ENCODE data around the gene WNT1.

Gene WNT1

DNA sequence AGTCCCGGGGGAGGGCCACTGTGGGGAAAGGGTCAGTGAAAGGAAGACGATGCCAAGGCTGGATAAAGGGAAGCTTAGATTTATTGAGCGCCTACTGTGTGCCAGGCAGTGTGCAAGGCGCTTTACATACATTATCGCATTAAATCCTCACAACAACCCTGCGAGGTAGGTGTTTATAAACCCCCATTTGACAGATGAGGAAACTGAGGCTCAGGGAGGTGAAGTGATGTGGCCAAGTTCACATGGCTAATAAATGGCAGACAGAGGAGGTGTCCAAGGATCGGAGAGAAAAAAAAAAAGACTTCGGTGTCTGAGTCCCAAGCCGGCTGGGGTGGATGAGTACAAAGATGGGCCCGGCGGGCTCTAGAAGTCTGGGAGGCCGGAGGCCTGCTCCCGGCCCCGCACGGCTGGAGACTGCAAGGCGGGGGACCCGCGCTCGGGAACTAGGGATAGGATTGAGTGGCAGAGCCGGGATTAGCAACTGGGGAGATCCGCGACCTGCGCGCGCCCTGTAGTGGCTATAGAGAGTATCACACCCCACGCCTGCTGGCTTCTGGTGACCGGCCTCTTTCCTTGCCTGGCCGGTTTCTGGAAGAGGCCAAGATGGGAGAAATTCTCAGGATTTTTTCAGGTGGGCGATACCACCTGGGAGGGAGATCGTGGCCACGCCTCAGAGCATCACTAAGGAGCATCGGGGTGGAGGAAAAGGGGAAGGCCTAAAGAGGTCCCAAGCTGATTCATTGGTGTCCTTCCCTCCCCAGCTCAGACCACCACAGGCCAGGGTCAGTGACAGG, 17.2 kb downstream of the WNT1 start:
- no peak for TF ChIP-seq POLR2AphosphoS5 (IDR thresholded peaks at IDR 0.05; ENCODE audit: low read depth, low read length)
- no peak for TF ChIP-seq SIN3A (IDR thresholded peaks at IDR 0.05; ENCODE audit: borderline replicate concordance, insufficient read depth, low read length)
- TF ChIP-seq, protein P1, sequence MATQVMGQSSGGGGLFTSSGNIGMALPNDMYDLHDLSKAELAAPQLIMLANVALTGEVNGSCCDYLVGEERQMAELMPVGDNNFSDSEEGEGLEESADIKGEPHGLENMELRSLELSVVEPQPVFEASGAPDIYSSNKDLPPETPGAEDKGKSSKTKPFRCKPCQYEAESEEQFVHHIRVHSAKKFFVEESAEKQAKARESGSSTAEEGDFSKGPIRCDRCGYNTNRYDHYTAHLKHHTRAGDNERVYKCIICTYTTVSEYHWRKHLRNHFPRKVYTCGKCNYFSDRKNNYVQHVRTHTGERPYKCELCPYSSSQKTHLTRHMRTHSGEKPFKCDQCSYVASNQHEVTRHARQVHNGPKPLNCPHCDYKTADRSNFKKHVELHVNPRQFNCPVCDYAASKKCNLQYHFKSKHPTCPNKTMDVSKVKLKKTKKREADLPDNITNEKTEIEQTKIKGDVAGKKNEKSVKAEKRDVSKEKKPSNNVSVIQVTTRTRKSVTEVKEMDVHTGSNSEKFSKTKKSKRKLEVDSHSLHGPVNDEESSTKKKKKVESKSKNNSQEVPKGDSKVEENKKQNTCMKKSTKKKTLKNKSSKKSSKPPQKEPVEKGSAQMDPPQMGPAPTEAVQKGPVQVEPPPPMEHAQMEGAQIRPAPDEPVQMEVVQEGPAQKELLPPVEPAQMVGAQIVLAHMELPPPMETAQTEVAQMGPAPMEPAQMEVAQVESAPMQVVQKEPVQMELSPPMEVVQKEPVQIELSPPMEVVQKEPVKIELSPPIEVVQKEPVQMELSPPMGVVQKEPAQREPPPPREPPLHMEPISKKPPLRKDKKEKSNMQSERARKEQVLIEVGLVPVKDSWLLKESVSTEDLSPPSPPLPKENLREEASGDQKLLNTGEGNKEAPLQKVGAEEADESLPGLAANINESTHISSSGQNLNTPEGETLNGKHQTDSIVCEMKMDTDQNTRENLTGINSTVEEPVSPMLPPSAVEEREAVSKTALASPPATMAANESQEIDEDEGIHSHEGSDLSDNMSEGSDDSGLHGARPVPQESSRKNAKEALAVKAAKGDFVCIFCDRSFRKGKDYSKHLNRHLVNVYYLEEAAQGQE (IDR thresholded peaks at IDR 0.05; ENCODE audit: insufficient read depth in 1 of 2, low read depth in 2 of 2, low read length in 2 of 2) = no peak
- TF ChIP-seq TAF1 (IDR thresholded peaks at IDR 0.05; ENCODE audit: borderline replicate concordance, insufficient read depth, low read length) = no peak
- TF ChIP-seq FOXP2 (optimal IDR thresholded peaks at IDR 0.05; ENCODE audit: borderline replicate concordance, extremely low read depth, extremely low read length, insufficient read depth) = no peak

DNA sequence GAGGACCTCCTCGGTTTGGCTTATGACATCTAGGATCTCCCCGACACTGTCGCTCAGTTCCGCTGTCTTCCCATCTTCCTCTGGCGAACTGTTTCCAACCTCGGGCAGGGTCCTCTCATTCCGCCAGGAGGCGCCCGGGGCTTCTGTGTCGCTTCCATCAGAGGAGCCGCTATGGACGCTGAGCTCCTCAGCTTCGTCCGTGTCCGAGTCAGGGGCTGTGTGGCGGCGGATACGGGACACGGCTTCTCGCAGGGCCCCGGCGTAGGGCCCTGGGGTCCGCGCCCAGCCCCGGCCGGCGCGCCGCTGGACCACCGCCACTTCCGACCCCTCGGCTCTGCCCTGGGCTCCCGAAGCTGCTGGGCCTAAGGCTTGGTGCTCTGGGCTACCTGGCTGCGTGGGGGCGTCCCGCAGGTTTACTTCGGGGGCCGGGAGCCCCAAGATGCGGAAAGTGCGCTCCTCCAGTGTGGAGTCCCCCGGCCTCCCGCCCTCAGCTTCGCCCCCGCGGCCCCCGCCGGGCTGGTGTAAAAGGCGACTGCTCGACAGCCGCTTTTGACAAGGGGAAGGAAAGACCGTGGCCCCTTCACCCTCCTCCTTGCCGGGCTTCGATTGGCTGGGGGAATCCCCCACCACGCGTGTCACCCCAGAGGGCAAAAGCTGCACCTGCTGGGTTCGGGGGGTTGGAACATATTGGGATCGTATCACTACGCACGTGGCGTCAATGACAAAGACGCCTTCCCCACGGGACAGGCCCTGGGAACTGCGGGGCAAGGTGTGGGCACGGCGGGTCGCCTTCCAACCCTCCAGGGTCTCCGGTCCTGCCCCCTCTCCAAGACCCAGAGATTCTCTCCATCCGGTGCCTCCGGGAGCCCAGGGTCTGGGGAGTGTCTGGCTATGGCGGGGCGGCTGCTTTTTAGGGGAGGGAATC, 18.9 kb downstream of the WNT1 start:
- TF ChIP-seq, protein P1 (IDR thresholded peaks at IDR 0.05; ENCODE audit: insufficient read depth in 1 of 2, low read depth in 2 of 2, low read length in 2 of 2) = no peak
- TF ChIP-seq POLR2AphosphoS5 (IDR thresholded peaks at IDR 0.05; ENCODE audit: low read depth, low read length) (no peak), SIN3A (IDR thresholded peaks at IDR 0.05; ENCODE audit: borderline replicate concordance, insufficient read depth, low read length) (no peak), TAF1 (IDR thresholded peaks at IDR 0.05; ENCODE audit: borderline replicate concordance, insufficient read depth, low read length) (no peak), FOXP2 (optimal IDR thresholded peaks at IDR 0.05; ENCODE audit: borderline replicate concordance, extremely low read depth, extremely low read length, insufficient read depth) (no peak)

DNA sequence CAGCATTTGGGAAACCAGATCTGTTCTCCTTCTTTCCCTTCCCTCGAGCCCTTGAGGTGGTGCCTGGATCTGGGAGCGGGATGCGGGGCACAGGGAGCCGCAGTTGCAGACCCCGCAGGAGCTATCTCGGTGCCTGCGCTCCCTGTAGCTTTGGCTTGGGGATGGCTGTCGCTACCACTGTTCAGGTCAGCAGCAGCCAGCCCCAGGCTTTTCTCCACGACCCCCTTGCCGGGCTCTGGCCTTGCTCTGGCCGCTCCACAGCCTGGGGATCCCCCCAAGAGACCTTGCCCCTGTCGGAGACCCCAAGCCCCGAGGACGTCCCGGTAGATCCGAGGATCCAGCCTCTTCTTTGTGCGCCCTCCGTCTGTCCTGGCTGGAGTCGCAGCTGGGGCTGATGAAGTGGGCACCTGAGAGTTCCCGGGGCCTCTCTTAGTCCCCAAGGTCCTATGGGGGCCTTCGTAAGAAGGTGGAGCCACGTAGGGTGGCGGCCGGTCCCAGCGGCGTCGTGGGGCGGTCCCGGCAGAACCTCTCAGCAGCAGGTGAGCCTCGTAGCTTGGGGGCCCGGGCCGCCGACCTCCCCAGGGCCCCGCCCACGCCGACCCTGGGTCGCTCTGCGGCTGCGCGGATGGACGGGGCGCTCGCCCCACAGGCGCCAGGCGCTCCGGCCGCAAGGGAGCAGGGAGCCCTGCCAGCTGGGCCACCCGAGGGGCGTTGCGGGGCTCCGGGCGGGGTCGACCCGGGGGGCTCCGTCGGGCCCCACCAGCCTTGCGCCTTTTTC, 19.8 kb downstream of the WNT1 start:
- TF ChIP-seq SIN3A (IDR thresholded peaks at IDR 0.05; ENCODE audit: borderline replicate concordance, insufficient read depth, low read length) (no peak), TAF1 (IDR thresholded peaks at IDR 0.05; ENCODE audit: borderline replicate concordance, insufficient read depth, low read length) (no peak), POLR2AphosphoS5 (IDR thresholded peaks at IDR 0.05; ENCODE audit: low read depth, low read length) (no peak), FOXP2 (optimal IDR thresholded peaks at IDR 0.05; ENCODE audit: borderline replicate concordance, extremely low read depth, extremely low read length, insufficient read depth) (no peak)
- TF ChIP-seq, protein P1 (IDR thresholded peaks at IDR 0.05; ENCODE audit: insufficient read depth in 1 of 2, low read depth in 2 of 2, low read length in 2 of 2) = no peak

DNA sequence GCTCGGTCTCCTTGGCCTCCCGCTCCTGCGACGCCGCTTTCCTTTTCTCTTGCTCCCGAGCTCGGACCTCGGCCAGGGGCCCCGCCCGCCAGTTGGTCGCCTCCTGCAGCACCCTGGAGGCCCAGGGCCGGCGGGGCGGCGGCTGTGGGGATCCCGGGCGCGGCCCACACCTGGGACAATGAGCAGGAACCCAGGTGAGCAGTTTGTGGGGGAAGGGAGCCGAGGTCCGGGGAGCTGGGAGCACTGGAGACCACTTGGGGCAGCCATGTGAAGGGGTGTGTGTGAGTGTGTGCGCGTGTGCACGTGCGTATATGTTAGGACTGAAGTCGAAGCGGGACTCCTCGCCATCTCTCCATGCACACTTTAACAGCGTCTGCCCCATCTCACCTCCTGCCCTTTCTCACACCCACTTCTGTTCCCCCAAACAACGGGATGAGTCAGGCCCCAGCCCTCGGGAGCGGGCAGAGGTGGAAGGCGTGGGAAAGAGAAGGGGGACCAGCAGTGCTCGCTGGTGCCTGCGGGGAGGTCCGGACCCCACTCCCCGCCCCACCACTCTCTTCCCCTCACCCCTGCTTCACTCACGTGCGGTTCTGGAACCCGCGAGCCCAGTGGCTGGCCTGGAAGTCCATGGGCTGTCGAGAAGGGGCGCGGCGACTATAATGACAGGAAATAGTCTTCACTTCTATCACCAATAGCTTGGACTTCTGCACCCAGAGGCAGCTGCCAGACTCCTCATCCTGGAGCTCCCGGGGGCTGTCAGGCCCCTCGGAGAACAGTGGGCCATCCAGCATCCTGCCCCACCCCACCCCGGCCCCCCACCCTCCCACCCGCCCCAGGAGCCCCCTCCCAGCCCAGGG, 20.6 kb downstream of the WNT1 start:
- TF ChIP-seq SIN3A (IDR thresholded peaks at IDR 0.05; ENCODE audit: borderline replicate concordance, insufficient read depth, low read length) (no peak), POLR2AphosphoS5 (IDR thresholded peaks at IDR 0.05; ENCODE audit: low read depth, low read length) (no peak), FOXP2 (optimal IDR thresholded peaks at IDR 0.05; ENCODE audit: borderline replicate concordance, extremely low read depth, extremely low read length, insufficient read depth) (no peak)
- TF ChIP-seq, protein P1 (IDR thresholded peaks at IDR 0.05; ENCODE audit: insufficient read depth in 1 of 2, low read depth in 2 of 2, low read length in 2 of 2) = no peak
